CD1c-positive myeloid dendritic cell (primary cell): ENCODE results near the gene RPL13A.

Experiments used
- DNase-seq: peaks from one replicate; pipeline ENCODE4 v3.0.0-alpha.2; 2016; ENCODE audit errors: extremely low spot score

The RPL13A gene

DNA sequence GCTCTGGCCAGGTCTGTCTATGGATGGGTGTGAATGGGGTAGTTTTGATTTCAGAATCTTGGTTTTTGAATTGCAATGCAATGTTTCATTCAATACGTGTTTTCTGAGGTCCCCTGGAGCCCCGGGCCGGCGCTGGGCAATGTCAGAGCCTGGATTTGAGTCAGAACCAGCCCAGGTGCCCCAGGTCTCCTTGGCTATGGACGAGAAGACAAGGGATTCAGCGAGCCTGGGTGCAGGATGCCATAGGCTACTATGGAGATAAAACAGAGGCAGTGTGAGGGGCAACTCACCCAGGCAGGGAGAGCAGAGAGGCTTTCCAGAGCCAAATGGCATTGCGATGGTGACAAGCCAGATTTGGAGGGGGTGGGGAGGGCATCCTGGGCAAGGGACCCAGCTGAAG, 1.2 kb upstream of the RPL13A start:
- no peak for DNase-seq

DNA sequence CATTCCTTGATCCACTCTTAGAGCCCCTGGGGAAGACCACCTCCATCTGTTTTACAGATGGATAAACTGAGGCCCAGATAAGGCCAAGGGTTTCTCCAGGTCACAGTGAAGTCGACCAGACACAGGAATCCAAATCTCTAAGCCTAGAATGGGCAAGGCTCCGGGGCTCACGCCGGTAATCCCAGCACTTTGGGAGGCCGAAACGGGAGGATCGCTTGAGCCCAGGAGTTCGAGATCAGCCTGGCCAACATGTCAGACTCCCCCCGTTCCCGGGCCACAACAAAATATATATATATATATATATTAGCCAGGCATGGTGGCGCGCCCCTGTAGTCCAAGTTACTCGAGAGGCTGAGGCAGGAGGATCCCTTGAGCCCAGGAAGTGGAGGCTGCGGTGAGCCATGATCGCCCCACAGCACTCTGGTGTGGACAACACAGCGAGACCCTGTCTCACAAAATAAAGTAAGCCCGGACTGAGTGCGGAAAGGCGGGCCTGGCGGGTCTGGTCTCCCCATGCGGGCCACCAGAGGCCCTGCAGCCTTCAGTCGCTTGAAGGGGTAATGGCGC, 615 bp upstream of the RPL13A start:
- no peak for DNase-seq

DNA sequence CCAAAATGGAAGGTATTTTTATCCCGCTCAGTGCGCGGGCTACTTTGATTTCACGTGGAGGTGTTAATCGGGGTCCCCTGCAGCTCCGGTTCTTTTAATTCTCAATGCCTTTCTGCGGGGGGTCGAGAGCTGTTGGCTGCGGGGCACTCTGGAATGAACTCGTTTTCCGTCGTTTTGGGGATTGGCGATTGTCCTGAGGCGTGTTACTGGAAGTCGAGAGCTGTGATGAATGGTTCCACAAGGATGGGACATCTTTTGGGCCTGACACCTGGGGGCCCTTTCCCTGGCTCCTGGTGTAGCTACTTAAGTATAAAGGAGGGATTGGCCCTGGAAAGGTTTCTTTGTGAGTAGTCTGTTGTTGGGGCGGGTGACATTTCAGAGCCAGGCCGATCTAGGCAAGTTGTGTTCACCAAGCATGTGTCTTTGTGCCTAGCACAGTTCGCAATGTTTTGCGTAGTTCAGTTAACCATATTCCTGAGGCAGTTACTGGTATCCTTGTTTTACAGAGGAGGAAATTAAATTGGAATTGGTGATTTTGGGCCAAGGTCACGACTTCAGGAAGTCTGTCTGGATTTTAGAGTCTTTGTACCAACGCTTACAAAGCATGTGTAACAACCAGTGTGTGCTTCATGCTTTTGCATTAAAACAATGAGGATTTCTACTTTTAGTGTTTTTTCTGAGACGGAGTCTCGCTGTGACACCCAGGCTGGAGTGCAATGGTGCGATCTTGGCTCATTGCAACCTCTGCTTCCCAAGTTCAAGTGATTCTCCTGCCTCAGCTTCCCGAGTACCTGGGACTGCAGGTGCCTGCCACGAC, 846 bp downstream of the RPL13A start:
- no peak for DNase-seq

DNA sequence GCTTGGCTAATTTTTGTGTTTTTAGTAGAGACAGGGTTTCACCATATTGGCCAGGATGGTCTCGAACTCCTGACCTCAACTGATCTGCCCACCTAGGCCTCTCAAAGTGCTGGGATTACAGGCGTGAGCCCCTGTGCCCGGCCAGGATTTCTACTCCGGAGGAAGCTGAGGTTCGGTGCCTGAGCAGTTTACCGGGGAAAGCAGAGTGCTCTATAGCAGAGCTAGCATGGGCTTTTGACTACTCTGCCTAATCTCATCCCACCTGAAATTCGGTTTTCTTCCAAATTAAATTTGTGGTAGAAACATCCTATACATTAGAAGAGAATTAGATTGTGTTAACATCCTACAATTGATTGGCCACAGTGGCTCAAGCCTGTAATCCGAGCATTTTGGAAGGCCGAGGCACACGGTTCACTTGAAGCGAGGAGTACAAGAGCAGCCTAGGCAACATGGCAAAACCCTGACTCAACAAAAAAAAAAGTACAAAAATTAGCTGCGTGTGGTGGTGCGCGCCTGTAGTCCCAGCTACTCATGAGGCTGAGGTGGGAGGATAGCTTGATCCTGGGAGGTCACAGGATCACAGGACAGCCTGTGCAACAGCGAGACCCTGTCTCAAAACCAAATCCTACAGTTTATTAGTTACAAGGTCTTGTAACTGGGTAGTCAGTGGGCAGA, 1.6 kb downstream of the RPL13A start:
- no peak for DNase-seq

DNA sequence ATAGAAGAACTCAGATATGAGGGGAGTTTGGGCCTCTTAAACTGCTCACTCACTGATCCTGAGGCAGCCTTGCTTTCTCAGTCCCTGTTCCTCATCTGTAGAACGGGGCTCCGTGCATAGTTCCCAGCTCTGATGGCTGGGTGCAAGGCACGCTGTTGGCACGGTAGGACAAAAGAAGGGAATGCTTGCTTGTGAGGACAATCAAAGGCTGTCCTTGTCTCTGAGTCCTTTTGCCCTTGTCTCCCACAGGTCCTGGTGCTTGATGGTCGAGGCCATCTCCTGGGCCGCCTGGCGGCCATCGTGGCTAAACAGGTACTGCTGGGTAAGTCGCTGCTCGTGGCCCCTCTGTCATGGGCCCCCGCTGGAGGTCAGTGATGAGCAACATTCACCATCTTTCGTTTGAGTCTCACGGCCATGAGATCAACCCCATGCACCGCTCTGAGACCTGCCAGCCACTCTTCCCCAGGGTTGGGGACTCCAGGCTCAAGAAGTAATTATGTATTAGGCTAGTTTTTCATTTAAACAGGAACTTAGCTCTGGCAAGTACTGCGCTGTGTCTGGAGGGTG, 2.3 kb downstream of the RPL13A start:
- DNase-seq, result no peak

DNA sequence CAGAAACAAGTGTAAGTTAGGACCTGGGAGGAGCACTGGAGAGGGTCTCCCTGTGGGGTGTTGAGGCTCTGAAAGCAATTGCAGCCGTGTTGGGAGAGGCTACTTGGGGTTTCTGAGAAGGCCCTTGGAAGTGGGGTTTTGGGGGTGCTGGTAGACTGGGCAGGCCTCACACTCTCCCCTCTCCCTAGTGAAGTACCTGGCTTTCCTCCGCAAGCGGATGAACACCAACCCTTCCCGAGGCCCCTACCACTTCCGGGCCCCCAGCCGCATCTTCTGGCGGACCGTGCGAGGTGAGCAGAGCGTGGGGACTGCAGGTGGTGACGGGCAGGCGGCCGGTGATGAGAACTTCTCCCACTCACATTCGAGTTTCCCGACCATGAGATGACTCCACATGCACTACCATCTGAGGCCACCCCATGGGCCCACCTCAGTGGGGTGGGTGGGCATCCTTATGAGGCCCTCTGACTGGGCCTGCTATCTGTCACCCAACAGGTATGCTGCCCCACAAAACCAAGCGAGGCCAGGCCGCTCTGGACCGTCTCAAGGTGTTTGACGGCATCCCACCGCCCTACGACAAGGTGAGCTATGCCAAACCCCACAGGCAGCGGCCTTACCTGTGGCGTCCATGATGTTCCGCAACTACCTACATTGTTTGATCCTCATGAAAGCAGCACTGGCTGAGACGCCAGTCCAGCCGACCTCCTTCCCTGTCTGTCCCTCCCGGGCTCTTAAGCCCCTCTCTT, 3.0 kb downstream of the RPL13A start:
- no peak for DNase-seq

DNA sequence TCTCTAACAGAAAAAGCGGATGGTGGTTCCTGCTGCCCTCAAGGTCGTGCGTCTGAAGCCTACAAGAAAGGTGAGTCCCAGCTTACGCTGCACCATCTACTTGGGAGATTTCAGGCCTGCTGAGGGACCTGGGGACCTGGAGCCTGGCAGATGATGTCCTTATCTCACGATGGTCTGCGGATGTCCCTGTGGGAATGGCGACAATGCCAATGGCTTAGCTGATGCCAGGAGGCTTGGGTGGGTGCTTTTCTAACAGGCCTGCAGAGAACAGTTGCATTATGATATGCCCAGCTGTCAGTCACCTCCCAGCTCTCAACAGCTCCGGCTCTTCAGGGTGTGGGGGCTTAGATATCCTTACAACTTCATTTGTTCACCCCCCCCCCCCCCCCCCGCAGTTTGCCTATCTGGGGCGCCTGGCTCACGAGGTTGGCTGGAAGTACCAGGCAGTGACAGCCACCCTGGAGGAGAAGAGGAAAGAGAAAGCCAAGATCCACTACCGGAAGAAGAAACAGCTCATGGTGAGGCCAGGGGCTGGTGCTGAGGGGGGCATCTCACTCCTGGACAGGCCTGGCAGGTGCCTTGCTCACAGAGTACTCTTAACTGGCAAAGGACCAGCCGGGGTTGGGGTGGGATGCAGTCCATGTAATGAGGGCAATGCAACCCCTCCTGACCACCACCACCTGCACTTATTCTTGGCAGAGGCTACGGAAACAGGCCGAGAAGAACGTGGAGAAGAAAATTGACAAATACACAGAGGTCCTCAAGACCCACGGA, 3.8 kb downstream of the RPL13A start:
- no peak for DNase-seq

DNA sequence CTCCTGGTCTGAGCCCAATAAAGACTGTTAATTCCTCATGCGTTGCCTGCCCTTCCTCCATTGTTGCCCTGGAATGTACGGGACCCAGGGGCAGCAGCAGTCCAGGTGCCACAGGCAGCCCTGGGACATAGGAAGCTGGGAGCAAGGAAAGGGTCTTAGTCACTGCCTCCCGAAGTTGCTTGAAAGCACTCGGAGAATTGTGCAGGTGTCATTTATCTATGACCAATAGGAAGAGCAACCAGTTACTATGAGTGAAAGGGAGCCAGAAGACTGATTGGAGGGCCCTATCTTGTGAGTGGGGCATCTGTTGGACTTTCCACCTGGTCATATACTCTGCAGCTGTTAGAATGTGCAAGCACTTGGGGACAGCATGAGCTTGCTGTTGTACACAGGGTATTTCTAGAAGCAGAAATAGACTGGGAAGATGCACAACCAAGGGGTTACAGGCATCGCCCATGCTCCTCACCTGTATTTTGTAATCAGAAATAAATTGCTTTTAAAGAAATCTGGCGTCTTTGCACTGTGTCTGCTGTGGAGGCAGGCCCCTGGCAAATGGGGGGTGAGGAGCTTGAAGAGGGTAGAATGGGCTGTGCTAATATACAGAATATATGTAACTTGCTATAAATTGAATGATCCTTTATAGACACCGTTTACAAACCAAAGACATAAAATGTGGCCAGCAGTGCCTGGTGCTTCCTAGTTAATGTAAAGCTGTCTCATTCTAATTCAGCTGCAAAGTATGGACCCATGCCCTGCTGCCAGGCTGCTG, 4.6 kb downstream of the RPL13A start:
- DNase-seq, result no peak

DNA sequence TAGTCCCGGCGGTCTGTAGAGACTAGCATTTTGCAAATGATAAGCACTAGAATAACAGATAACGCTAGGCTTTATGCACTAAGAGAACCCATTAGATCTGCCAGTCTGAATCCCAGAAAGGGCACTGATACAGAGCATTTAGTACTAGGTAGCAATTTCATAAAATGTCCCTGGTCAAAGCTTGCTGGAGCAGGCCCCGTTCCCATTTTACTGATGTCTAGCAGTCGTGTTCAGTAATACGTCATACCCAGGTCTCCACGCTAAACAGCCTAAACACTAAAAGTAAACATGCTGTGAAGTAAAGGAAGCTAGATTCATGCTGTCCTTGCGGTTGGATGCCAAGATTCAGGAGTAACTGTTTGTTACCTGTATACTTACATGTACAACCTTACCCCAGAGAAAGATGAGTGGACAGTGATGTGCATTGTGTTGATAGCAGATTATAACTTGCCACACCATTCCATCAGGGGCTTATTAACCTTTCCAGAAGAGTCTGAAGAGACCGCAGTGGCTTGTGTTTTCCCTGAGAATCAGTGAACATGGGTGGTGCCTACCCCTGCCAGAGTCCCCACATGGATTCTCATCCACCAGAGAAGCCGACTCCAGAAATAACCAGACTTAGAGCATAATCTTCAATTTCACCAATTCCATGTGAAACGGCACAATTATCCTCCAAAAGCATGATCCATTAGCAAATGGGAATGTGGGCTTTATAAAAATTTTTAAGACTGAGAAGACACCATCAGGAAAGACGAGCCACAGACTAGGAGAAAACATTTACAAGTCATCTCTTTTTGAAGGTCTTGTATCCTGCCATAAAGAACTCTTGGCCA, 5.4 kb downstream of the RPL13A start:
- DNase-seq, result no peak

DNA sequence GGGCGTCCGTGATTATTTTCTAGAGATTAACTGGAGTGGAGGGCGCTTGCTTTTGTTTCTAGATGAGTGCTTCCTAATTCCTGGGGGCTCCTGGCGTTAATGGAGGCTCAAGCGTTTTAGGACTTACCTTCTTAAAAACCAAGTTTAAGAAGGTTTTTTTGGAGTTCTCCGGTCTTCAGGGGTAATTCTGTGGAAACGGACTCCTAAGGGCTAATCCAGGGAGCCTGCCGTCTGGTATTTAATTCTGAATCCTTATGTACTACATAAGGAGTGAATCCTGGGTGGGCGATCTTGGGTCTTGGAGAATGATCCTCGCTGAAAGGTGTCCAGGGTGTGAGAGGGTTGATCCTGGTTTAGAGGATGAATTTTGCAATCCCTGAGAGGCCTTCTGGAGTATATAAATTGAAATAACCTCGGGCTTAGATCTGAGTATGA, 9.2 kb downstream of the RPL13A start:
- no peak for DNase-seq

DNA sequence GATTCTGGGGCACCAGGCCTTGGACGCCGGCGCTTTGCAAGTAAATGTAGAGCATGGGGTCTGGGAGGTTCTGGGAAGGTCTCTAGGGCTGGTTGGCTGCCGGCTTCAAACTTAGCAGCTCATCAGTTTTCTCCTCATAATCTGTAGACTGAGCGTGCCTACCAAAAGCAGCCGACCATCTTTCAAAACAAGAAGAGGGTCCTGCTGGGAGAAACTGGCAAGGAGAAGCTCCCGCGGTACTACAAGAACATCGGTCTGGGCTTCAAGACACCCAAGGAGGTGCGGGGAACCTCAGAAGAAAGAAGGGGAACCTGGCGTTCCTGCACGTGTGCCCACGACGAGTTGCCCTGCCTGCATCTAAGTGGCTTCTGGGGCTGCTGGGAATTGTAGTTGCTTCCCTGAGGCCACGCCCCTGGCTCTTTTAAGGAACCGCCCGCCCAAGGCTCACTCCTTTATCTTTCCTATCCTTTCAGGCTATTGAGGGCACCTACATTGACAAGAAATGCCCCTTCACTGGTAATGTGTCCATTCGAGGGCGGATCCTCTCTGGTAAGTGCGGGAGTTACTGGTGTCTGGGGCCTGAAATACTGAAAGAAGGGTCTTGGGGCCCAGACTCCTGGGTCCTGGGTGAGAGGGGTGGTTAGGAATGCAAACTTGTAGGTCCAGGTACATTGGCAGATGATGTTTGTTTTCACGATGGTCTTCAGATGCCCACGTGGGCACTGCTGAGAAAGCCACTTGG, 9.8 kb downstream of the RPL13A start:
- peak; percentile 93 for DNase-seq

DNA sequence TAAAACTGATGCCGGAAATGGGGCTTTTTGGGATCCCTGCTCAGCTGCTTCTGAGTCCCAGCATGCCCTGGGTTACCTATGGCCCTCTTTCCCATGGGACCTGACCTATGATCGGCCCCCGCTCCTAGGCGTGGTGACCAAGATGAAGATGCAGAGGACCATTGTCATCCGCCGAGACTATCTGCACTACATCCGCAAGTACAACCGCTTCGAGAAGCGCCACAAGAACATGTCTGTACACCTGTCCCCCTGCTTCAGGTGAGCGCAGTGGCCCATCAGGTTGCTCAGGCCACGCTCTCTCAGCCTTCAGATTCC, 10.3 kb downstream of the RPL13A start:
- no peak for DNase-seq

DNA sequence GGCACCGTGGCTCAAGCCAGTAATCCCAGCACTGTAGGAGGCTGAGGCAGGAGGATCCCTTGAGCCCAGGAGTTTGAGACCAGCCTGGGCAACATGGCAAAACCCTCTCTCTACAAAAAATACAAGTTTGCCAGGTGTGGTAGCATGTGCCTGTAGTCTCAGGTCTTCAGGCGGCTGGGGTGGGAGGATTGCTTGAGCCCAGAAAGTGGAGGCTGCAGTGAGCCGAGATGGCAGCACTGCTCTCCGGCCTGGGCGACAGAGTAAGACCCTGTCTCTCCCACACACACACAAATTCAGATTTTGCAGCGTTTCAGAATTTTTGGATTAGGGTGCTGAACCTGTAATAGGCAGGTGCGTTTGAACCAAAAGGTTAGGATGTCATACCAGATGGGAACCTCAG, 11.1 kb downstream of the RPL13A start:
- no peak for DNase-seq

DNA sequence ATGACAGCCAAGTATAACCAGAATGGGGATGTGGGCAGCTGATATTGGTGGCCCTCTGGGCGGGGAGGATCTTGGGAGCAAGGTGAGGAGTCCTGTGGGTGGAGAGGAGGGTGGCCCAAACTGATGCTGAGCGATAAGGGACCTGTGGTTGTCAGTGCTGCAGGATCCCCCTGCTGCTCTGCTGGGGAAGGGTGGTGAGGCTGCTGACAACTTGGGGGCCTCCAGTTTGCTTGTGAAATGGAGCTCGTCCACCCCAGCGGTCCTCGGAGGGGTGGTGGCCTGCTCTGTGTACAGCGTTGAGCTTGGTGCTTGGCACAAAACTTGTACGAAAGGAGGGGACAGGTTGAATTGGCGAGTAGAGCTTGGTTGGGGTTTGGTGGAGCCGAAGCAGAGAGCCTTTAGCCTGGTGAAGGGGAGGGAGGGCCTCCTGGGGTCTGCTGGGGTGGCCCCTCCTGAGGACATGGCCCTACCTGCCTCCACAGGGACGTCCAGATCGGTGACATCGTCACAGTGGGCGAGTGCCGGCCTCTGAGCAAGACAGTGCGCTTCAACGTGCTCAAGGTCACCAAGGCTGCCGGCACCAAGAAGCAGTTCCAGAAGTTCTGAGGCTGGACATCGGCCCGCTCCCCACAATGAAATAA, 11.7 kb downstream of the RPL13A start:
- DNase-seq, result no peak

DNA sequence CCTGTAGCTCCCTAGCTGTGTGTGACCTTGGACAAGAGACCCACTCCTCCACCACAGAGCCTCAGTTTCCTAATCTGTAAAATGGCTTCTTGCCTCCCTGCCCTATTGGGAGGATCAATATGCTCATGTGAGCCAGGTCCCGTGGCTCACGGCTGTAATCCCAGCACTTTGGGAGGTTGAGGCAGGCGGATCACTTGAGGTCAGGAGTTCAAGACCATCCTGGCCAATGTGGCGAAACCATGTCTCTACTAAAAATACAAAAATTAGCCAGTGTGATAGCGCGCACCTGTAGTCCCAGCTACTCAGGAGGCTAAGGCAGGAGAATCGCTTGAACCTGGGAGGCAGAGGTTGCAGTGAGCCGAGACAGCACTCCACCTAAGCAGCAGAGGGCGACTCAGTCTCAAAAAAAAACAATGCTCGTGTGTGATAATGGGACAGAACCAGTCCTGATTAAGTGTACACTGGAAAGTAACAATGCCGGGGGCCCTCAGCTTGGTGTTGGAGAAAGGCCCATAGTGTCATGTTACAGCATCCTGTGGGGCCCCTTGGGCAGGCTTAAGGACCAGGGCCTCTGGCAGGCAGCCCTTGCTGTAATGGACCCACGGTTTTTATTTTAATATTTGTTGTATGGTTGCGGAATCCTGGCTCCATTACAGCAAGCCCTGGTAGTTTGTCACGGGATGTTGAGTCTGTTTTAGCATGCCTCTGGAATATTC, 15.6 kb downstream of the RPL13A start:
- peak; percentile 72 for DNase-seq

DNA sequence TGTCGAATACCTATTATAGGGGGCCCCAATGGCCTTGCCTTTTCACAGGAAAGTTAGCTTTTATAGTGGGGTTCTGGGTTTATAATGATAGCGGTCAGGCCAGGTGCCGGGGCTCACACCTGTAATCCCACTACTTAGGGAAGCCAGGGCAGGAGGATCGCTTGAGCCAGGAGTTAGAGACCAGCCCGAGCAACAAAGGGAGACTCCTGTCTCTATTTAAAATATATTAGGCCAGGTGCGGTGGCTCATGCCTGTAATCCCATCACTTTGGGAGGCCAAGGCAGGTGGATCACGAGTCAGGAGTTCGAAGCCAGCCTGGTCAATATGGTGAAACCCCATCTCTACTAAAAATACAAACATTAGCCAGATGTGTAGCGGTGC, 16.2 kb downstream of the RPL13A start:
- DNase-seq, result no peak

DNA sequence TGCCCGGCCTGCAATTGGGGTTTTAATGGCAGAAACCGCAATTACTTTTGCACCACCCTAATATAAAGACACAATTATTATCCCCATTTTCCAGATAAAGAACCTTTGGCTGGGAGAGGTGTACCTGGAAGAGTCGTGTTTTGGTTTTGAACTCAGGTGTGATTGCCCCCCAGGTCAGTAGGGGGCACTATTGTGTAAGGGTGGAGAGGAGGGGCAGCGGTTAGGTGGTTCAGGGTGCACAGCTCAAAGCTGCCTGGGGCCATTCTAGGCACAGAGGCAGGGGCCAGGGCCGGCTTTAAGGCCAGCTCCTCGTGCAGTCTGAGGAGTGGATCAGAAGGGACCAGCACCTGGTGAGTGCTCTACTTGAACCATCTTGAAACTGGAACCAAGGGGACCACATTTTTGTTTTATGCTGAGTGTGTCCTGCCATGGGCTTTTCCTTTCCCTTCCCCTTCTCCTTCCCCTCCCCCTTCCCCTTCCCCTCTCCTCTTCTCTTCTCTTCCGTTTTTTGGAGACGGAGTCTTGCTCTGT, 19.2 kb downstream of the RPL13A start:
- DNase-seq, result peak; percentile 84
